Stimulated activated CD8-positive, alpha-beta memory T cell treated with anti-CD3 and anti-CD28 coated beads, Interleukin-15, amount 100 ng/mL, for 48 hours (primary cell): ENCODE measurements around the gene EDN2.

Experiments used
- DNase-seq, 2 donors: peaks; one replicate each; pipeline ENCODE4 v3.0.0-alpha.2; 2020; ENCODE audit warnings: low read depth in 2 of 2

Gene EDN2

GRCh38 chr1:41483001-41483850, 1.3 kb downstream of the EDN2 start:
- no peak for DNase-seq

- no peak for DNase-seq
Measured at GRCh38 chr1:41482001-41482765, 2.3 kb downstream of the EDN2 start.

- no peak for DNase-seq
Measured at GRCh38 chr1:41481109-41481775, 3.2 kb downstream of the EDN2 start.

GRCh38 chr1:41480204-41481108, 4.0 kb downstream of the EDN2 start:
- DNase-seq, result no peak

- no peak for DNase-seq
Measured at GRCh38 chr1:41479808-41480160, 4.7 kb downstream of the EDN2 start.

GRCh38 chr1:41479000-41479807, 5.3 kb downstream of the EDN2 start:
- DNase-seq, result no peak

- DNase-seq, result no peak
Measured at GRCh38 chr1:41478118-41478748, 6.2 kb downstream of the EDN2 start.

- DNase-seq, result no peak
Measured at GRCh38 chr1:41476807-41477361, 7.6 kb downstream of the EDN2 start.

- DNase-seq, result no peak
Measured at GRCh38 chr1:41475859-41476567, 8.5 kb downstream of the EDN2 start.

GRCh38 chr1:41475346-41475745, 9.1 kb downstream of the EDN2 start:
- no peak for DNase-seq

- DNase-seq, result no peak
Measured at GRCh38 chr1:41474490-41475271, 9.8 kb downstream of the EDN2 start.

GRCh38 chr1:41473738-41474362, 10.6 kb downstream of the EDN2 start:
- no peak for DNase-seq

GRCh38 chr1:41471658-41472057, 12.8 kb downstream of the EDN2 start:
- DNase-seq, result no peak

- no peak for DNase-seq
Measured at GRCh38 chr1:41469706-41470105, 14.8 kb downstream of the EDN2 start.

- DNase-seq, result no peak
Measured at GRCh38 chr1:41468122-41468762, 16.2 kb downstream of the EDN2 start.

GRCh38 chr1:41467673-41468072, 16.8 kb downstream of the EDN2 start:
- DNase-seq, result no peak

GRCh38 chr1:41466146-41466545, 18.3 kb downstream of the EDN2 start:
- DNase-seq, result no peak
